PFSK-1 (cell line): ENCODE results near the gene B3GAT2.

Experiments used
- POLR2AphosphoS5 ChIP-seq: IDR thresholded peaks from 2 replicates; pipeline ENCODE4 v1.6.1; 2012; ENCODE audit warnings: low read depth, mild to moderate bottlenecking, control low read depth, low read length, moderate library complexity
- REST ChIP-seq, 2 experiments: IDR thresholded peaks; 2 replicates each; pipeline versions ENCODE4 v1.6.1 to v1.8.0; 2011 to 2012; ENCODE audit warnings: low read depth in 2 of 2, low read length in 2 of 2, control low read depth in 1 of 2, inconsistent platforms in 1 of 2, mild to moderate bottlenecking in 1 of 2, moderate library complexity in 1 of 2; ENCODE audit not compliant: insufficient read depth in 1 of 2
- SIN3A ChIP-seq: IDR thresholded peaks from 2 replicates; pipeline ENCODE4 v1.6.1; 2012; ENCODE audit warnings: mild to moderate bottlenecking, low read length, moderate library complexity, borderline replicate concordance; ENCODE audit not compliant: insufficient read depth
- TAF1 ChIP-seq: IDR thresholded peaks from 2 replicates; pipeline ENCODE4 v1.6.1; 2012; ENCODE audit warnings: low read length, control low read depth, borderline replicate concordance; ENCODE audit not compliant: insufficient read depth

GRCh38 chr6:70967049-70967448, 10.2 kb upstream of the B3GAT2 start:
- TF ChIP-seq TAF1 (no peak), POLR2AphosphoS5 (no peak), REST (IDR thresholded peaks at IDR 0.05; ENCODE audit: insufficient read depth in 1 of 2, low read depth in 2 of 2, low read length in 2 of 2) (no peak), SIN3A (no peak)
